Adrenal gland (tissue), 19 donors: Measurements from ENCODE around the gene PHETA2. TPM values are rescaled to one million over a fixed set of nuclear protein-coding genes. Genes with fewer than 3 reads are reported as not detected.
A peak's percentile ranks its signal among the peaks of the same experiment; 100 is the strongest.

Experiments
- DNase-seq, 7 donors: peaks; one replicate each; pipeline ENCODE4 v3.0.0-alpha.2; 2019 to 2020
- H3K27ac ChIP-seq, 5 donors: fragments of 200-600 bp; sonication (generic) in 4 of 5; 1 replicate in 3 of 5; 2 replicates in 2 of 5; pipeline versions ENCODE4 v1.5.1 to v1.8.0; 2016 to 2020; ENCODE audit warnings: mild to moderate bottlenecking in 1 of 5
- H3K27me3 ChIP-seq: fragments of 200-600 bp; 2 replicates; pipeline ENCODE4 v1.8.0; 2021
- H3K36me3 ChIP-seq, 2 donors: fragments of 200-600 bp; replicated peaks in 1 of 2; 1 replicate in 1 of 2; 2 replicates in 1 of 2; pipeline versions ENCODE4 v1.5.1 to v1.8.0; 2018 to 2022
- H3K4me1 ChIP-seq, 2 donors: fragments of 200-600 bp; replicated peaks in 1 of 2; 1 replicate in 1 of 2; 2 replicates in 1 of 2; pipeline versions ENCODE4 v1.5.1 to v1.8.0; 2018 to 2021
- H3K4me3 ChIP-seq, 4 donors: fragments of 200-600 bp; sonication (generic) in 3 of 4; one replicate each; pipeline ENCODE4 v1.5.1; 2016 to 2018
- H3K9me3 ChIP-seq, 3 donors: fragments of 200-600 bp; sonication (generic) in 1 of 3; replicated peaks in 1 of 3; 1 replicate in 2 of 3; 2 replicates in 1 of 3; pipeline versions ENCODE4 v1.5.1 to v1.8.0; 2016 to 2021
- CTCF ChIP-seq, 6 experiments: fragments of 450-650 bp in 4 of 6; fragments of 200-600 bp in 2 of 6; sonication (generic) in 1 of 6; IDR thresholded peaks; 1 replicate in 5 of 6; 2 replicates in 1 of 6; pipeline versions ENCODE4 v1.5.1 to v1.8.0; 2016 to 2021; ENCODE audit warnings: antibody characterized with exemption in 6 of 6, mild to moderate bottlenecking in 2 of 6, moderate library complexity in 1 of 6
- POLR2A ChIP-seq, 2 donors: fragments of 450-650 bp; IDR thresholded peaks; one replicate each; pipeline ENCODE4 v1.6.1; 2017; ENCODE audit warnings: antibody characterized with exemption in 2 of 2, mild to moderate bottlenecking in 2 of 2, moderate library complexity in 1 of 2
- WGBS, 4 donors: extraction: QIAGEN DNeasy Blood & Tissue Kit in 2 of 4; methylation state at CpG; one replicate each; pipeline versions ENCODE4 v1.1.5 to v1.1.7; 2013 to 2017; 5-methylcytosine and 5-hydroxymethylcytosine counted together
- intact Hi-C, 2 donors: fragments of 100-400 bp; cut with DNase I; formaldehyde crosslinking; loops; one replicate each; pipeline versions ENCODE4 v1.14.1 to v1.15.0; 2022 to 2023
- long read RNA-seq, 10 donors: library from polyadenylated mRNA in 3 of 10; unstranded in 2 of 10; stranded (forward) in 1 of 10; transcript quantifications; one replicate each; pipeline ENCODE4 v2.0.0 and lab custom pipeline, GENCODE V29; 2021 to 2026
- polyA plus RNA-seq, 3 donors: library from polyadenylated mRNA; stranded (reverse); fragments of 200-250 nt in 2 of 3; fragments of 350-450 nt in 1 of 3; fragmentation: Illumina TruSeq in 1 of 3; extraction: RNeasy Lipid Tissue Mini Kit (QIAGEN cat#74804) in 1 of 3; gene quantifications; one replicate each; pipeline ENCODE4 v1.2.3, GENCODE V29; 2013 to 2014
- total RNA-seq, 9 donors: library from RNA; depleted of rRNA in 4 of 9; stranded (reverse); fragments of >200 nt in 4 of 9; fragments of 120-200 nt in 1 of 9; fragmentation: NEBNext Ultra II Directional in 1 of 9; extraction: Animal tissue kit (Norgen Biotek cat#: 25700) in 1 of 9; gene quantifications; one replicate each; pipeline versions ENCODE4 v1.1.0 to v1.2.4, GENCODE V29; 2013 to 2023
- donor health status: healthy with polysubstance abuse.
- donor health status: Bipolar disorder and iron deficiency.
- donor health status: DM: yes; HTN: yes; CAD: no.
- donor health status: DM: no; HTN: no; CAD: no.
- donor health status: DM: no; HTN: no; CAD: no.
- donor health status: DM: yes; HTN: yes; CAD: no.

Gene PHETA2
- total RNA-seq = 10 to 100 TPM in 2 of 9 donors, 1 to 10 TPM in 7; 4.3 to 14.3 (median 8.3) TPM
- polyA plus RNA-seq = 1 to 10 TPM; 2.5 to 7.7 (median 6.3) TPM
- long read RNA-seq, donor 1 = 0 reads
- long read RNA-seq, donor 2 = 0 reads
- long read RNA-seq, donor 3 = 0 reads
- long read RNA-seq, donor 4, partial matches to known transcripts = 1 of 4 reads
- long read RNA-seq, donor 4, other reads (novel, unspliced or antisense) = 0 of 4 reads
- long read RNA-seq, donor 5, transcript PHETA2-201 (3 exons, 2,335 nt) = major isoform, 11 of 15 reads
- long read RNA-seq, donor 5, partial matches to known transcripts = 3 of 15 reads
- long read RNA-seq, donor 5, other reads (novel, unspliced or antisense) = 0 of 15 reads
- long read RNA-seq, donor 6, partial matches to known transcripts = 0 of 4 reads
- long read RNA-seq, donor 6, other reads (novel, unspliced or antisense) = 1 of 4 reads
- long read RNA-seq, donor 7 = 0 reads
- long read RNA-seq, donor 8, partial matches to known transcripts = 0 of 2 reads
- long read RNA-seq, donor 8, other reads (novel, unspliced or antisense) = 0 of 2 reads
- long read RNA-seq, donor 9, partial matches to known transcripts = 0 of 1 reads
- long read RNA-seq, donor 9, other reads (novel, unspliced or antisense) = 0 of 1 reads
- long read RNA-seq, donor 10, partial matches to known transcripts = 0 of 2 reads
- long read RNA-seq, donor 10, other reads (novel, unspliced or antisense) = 0 of 2 reads

GRCh38 chr22:42074132-42074811 lies at the start of gene PHETA2:
PHETA2 (plus strand) TSS chr22:42074248; CDS start chr22:42077294, 3,046 bp downstream.
- Histone ChIP-seq H3K4me1 (peaks cover 14 to 37% of the 10 kb centered on the region in 2 donors), H3K4me3 (peak within 1 kb of the TSS in 2 of 4 donors; percentile 38 to 74), H3K27ac (peak within 1 kb of the TSS in 4 of 5 donors; percentile 55 to 90 (median 72)), H3K27me3 (no peaks in the 10 kb centered on the region), H3K9me3 (no peaks in the 10 kb centered on the region), H3K36me3 (no peaks in the 10 kb centered on the region)
- TF ChIP-seq POLR2A (IDR thresholded peaks at IDR 0.05) = no peak
- peak in 5 of 6 experiments; percentile 10 to 47 (median 38) for TF ChIP-seq CTCF (IDR thresholded peaks at IDR 0.05)
- intact Hi-C loops = loop anchor here in 1 of 2 donors (5.0 kb wide), 1 partner anchor 387 kb away; the partner anchor contains the start of gene SNU13
- WGBS, 4 donors = 2 to 39% (median 22%) methylated on average over 1 to 55 of the region's 55 CpGs
- DNase-seq = peak in 4 of 7 donors; percentile 34 to 57 (median 36)

- H3K9me3 ChIP-seq = no peaks in the 10 kb centered on the region
- H3K4me3 ChIP-seq = no peak overlapping the region
- 54 to 65% (median 63%) methylated on average over 1 of the region's 1 CpG for WGBS, 4 donors
- H3K27ac ChIP-seq = no peak overlapping the region
- intact Hi-C loops = no loop called here
- H3K36me3 ChIP-seq = no peaks in the 10 kb centered on the region
- no peaks in the 10 kb centered on the region for H3K4me1 ChIP-seq
- TF ChIP-seq CTCF (IDR thresholded peaks at IDR 0.05) = no peak
- no peak for TF ChIP-seq POLR2A (IDR thresholded peaks at IDR 0.05)
- H3K27me3 ChIP-seq = no peaks in the 10 kb centered on the region
- DNase-seq = no peak
Measured at GRCh38 chr22:42025421-42025820, 48.6 kb upstream of the PHETA2 start.

GRCh38 chr22:42026705-42027104 lies 47.3 kb upstream of the PHETA2 start:
- intact Hi-C loops = no loop called here
- Histone ChIP-seq H3K4me1 (no peaks in the 10 kb centered on the region), H3K9me3 (no peaks in the 10 kb centered on the region), H3K4me3 (no peak overlapping the region), H3K36me3 (no peaks in the 10 kb centered on the region), H3K27me3 (no peaks in the 10 kb centered on the region), H3K27ac (no peak overlapping the region)
- WGBS, 4 donors = 85 to 88% (median 87%) methylated on average over 8 to 10 of the region's 10 CpGs
- TF ChIP-seq CTCF (IDR thresholded peaks at IDR 0.05) (no peak), POLR2A (IDR thresholded peaks at IDR 0.05) (no peak)
- no peak for DNase-seq
